NCI-H128 (cell line): Measurements from ENCODE around the gene SLC6A13.
"Not testable (repeated sequence)": the region's sequence is repeated elsewhere in the genome, so short reads cannot be mapped to it uniquely, and the experiment has no call there.

Experiments
- DNase-seq: peaks from one replicate; lab custom pipeline; 2025; ENCODE audit not compliant: unreplicated experiment; lab: John Stamatoyannopoulos, UW

The SLC6A13 gene

GRCh38 chr12:265096-265495 is 2.5 kb upstream of the SLC6A13 start:
- no peak for DNase-seq

GRCh38 chr12:264269-264668 is 1.6 kb upstream of the SLC6A13 start:
- no peak for DNase-seq

- no peak for DNase-seq
Observed at GRCh38 chr12:263574-263973, 938 bp upstream of the SLC6A13 start.

- DNase-seq, result no peak
Observed at GRCh38 chr12:262113-262512, 523 bp downstream of the SLC6A13 start.

GRCh38 chr12:257521-258321 is 4.9 kb downstream of the SLC6A13 start:
- DNase-seq, result no peak

- no peak for DNase-seq
Observed at GRCh38 chr12:256958-257357, 5.7 kb downstream of the SLC6A13 start.

GRCh38 chr12:256225-256624 is 6.4 kb downstream of the SLC6A13 start:
- no peak for DNase-seq

- no peak for DNase-seq
Observed at GRCh38 chr12:254912-255311, 7.7 kb downstream of the SLC6A13 start.

- no peak for DNase-seq
Observed at GRCh38 chr12:254039-254438, 8.6 kb downstream of the SLC6A13 start.

GRCh38 chr12:253116-253831 is 9.4 kb downstream of the SLC6A13 start:
- no peak for DNase-seq

- no peak for DNase-seq
Observed at GRCh38 chr12:252636-253035, 10.0 kb downstream of the SLC6A13 start.

GRCh38 chr12:247271-247670 is 15.4 kb downstream of the SLC6A13 start:
- DNase-seq, result no peak

- no peak for DNase-seq
Observed at GRCh38 chr12:243381-243780, 19.3 kb downstream of the SLC6A13 start.

GRCh38 chr12:242496-242895 is 20.1 kb downstream of the SLC6A13 start:
- DNase-seq, result no peak

- no peak for DNase-seq
Observed at GRCh38 chr12:241266-241665, 21.4 kb downstream of the SLC6A13 start.

GRCh38 chr12:240566-240965 is 22.1 kb downstream of the SLC6A13 start:
- no peak for DNase-seq

- no peak for DNase-seq
Observed at GRCh38 chr12:238736-239398, 23.8 kb downstream of the SLC6A13 start.

- no peak for DNase-seq
Observed at GRCh38 chr12:238116-238515, 24.5 kb downstream of the SLC6A13 start.

- no peak for DNase-seq
Observed at GRCh38 chr12:237026-237815, 25.4 kb downstream of the SLC6A13 start.

GRCh38 chr12:236445-236844 is 26.2 kb downstream of the SLC6A13 start:
- DNase-seq, result no peak

GRCh38 chr12:235967-236366 is 26.7 kb downstream of the SLC6A13 start:
- not testable (repeated sequence) for DNase-seq
